DMS53 (cell line): ENCODE results near the gene SYT17.

Experiments
- DNase-seq: peaks from one replicate; lab custom pipeline; 2025; lab: John Stamatoyannopoulos, UW

Gene SYT17

GRCh38 chr16:19218581-19218980, 50.5 kb downstream of the SYT17 start:
- no peak for DNase-seq

DNA sequence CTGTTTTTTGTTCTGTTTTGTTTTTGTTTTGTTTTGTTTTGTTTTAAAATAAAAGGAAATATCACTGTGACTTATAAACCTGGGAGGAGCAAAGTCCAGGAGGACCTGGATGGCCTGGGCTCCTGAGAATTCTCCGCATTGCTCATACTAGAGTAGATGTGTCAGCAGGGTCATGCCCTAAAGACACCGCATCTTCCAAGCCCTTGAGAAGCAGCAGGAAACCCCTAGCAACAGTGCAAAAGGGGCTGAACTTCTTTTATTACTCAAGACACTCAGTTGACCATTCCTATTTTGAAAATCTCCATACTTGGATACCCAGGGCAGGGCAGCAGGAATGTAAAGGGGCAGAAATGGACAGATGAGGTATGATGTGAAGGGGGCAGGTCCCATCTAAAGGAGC, 51.8 kb downstream of the SYT17 start:
- no peak for DNase-seq

DNA sequence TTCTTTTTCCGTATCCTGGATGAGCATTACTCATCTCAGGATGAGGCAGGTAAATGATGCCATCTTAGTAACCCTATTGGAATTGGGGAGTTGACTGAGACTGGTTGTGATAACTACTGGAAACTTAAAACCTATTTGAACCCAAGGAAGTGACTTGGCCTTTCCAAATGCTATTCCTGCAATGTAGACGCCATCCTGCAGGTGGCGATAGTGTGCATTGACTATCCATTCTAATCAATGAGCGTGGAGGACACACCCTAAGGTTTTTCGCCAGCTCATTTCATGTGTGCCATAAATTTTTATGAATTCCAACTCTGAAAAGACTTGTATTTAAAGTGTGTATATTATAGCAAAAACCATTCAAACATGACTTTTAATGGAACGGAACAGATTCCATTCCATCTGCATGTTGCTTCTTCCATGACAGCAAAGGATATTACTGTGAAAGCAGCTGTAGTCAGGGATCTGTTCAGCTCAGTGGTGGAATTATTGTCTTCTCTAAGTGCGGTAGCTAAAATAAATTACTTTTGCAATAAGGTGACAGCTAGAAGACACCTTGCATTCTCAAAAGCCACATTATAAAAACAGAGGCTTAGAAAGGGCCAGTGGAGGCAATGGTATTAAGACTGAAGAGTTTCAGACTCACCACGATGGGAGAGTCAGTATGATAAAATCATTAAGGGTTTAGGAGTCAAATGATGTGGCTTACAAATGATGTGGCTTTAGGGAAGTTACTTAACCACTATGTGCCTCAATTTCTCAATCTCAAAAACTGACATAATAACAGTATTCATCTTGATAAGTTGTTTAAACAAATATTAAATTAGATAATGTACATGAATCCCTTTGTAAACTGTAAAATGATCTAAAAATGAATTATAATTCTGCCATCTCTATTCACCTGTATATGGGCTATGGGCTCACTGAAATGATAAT, 55.5 kb downstream of the SYT17 start:
- peak; percentile 47 for DNase-seq

- DNase-seq = no peak
Measured at GRCh38 chr16:19225651-19226050, 57.6 kb downstream of the SYT17 start.

DNA sequence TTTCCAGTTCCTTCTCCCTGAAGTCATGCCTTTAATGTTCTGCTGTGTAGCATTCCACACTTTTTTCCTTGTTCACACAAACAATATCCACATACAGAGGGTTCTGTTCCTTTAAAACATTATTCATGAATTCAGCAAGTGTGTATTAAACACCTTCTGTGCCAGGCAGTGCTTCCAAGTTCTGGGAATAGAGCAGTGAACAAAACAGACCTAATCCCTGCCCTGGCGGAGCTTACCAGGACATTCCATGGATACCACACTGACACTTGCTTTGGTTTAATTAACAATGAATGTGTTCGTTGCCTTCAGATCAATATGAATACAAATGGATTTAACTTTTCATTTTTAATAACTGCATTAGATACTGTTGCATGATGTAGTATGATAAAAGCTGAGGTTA, 59.6 kb downstream of the SYT17 start:
- no peak for DNase-seq

- no peak for DNase-seq
Measured at GRCh38 chr16:19228052-19228451, 60.0 kb downstream of the SYT17 start.

GRCh38 chr16:19228575-19228974, 60.5 kb downstream of the SYT17 start:
- no peak for DNase-seq

- no peak for DNase-seq
Measured at GRCh38 chr16:19230575-19230974, 62.5 kb downstream of the SYT17 start.

GRCh38 chr16:19231881-19232280, 63.8 kb downstream of the SYT17 start:
- DNase-seq = no peak

GRCh38 chr16:19232988-19233387, 64.9 kb downstream of the SYT17 start:
- DNase-seq = no peak

DNA sequence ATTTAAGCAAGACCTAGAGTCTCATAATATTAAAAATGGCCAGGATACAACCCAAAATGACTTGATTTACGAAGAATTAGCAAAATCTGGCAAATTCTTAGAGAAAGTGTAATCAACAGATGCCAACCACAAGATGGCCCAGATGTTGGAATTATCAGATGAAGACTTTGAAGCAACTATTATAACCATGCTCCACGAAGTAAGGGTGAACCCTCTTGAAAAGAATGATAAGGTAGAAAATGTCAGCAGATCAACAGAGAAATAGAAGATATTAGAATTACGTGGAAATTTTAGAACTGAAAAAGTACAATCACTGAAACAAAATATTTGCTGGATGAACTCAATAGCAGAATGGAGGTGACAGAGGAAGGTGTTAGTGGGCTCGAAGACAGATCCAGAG, 67.4 kb downstream of the SYT17 start:
- no peak for DNase-seq

- DNase-seq = peak; percentile 38
Measured at GRCh38 chr16:19235886-19236285, 67.8 kb downstream of the SYT17 start.

DNA sequence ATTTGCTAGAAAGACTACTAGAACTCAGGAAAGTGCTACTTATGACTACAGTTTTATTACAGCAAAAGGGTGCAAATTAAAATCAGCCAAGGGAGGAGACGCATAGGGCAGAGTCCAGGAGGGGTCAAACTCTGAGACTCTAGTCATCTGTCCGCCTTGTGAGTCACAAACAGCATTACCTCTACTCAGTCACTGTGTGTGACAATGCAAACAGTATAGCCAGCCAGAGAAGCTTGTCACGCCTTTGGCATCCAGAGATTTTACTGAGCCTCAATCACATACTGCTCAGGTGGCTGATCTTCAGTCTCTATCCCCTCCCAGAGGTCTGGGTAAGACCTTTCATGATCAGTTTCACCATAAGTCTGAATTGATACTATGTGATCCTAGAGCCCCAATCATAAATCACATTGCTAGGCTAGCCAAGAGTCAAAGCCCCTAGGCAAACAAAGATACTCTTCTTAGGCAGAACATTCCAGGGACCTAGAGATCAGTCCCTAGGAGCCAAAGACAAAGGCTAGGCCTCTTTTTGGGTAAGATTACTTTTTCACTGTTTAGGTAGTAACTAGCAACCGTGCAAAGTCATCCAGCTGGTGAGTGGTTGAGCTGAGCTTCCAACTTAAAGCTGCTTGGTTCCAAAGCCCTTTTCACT, 68.6 kb downstream of the SYT17 start:
- DNase-seq = peak; percentile 83

- DNase-seq = no peak
Measured at GRCh38 chr16:19238406-19238805, 70.4 kb downstream of the SYT17 start.

- DNase-seq = no peak
Measured at GRCh38 chr16:19239511-19240155, 71.6 kb downstream of the SYT17 start.

DNA sequence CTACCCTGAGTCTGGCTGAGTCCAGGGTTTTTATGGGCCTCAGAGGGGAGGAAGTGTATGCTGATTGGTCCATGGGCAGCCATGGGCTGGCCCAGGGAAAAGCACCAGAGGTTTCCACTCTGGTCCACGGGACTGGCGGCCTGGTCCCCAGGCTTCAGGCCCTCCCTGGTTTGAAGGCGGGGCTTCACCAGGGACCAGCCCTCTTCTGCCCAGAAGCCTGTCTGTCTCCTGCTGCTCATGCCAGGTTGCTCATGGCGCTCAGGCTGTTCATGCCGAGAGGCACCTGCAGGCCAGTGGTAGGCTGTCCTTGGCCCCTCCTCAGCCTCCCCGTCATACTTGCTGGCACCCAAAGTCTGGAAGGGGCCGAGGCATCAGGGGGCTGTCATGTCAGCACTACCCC, 72.5 kb downstream of the SYT17 start:
- DNase-seq = peak; percentile 15

DNA sequence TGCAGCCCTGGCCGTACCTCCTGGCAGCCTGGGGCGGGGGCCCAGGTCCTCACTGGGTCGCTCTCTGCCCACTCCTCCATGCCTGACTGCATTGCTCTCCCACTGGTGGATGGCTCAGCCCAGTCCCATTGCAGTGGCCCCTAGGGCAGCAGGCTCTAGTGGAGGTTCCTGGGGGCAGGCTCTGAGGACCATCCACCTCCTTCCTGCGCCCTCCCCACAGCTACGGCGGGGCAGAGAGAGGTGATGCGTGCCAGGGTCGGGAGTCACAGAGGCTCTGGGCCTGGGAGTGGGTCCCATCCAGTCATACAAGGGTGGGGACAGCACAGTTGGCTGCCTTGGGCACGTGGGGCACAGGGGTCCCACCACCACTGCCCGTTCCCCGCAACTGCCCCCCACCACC, 73.5 kb downstream of the SYT17 start:
- no peak for DNase-seq

DNA sequence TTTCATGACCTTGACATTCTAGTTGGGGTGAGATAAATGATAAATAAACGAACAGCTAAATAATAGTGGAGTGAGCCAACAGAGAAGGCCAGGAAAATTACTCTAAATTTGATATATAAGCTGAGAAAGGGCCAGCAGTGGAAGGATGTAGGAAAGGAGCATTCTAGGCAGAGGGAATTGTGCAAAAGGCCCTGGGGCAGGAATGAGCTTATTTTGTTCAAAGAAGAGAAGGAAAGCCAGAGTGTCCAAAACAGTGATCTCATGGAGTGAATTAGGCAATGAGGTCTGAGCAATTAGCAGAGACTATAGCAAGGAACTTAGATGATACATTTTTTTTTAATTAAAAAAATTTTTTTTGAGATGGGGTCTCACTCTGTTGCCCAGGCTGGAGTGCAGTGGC, 74.1 kb downstream of the SYT17 start:
- DNase-seq = no peak

DNA sequence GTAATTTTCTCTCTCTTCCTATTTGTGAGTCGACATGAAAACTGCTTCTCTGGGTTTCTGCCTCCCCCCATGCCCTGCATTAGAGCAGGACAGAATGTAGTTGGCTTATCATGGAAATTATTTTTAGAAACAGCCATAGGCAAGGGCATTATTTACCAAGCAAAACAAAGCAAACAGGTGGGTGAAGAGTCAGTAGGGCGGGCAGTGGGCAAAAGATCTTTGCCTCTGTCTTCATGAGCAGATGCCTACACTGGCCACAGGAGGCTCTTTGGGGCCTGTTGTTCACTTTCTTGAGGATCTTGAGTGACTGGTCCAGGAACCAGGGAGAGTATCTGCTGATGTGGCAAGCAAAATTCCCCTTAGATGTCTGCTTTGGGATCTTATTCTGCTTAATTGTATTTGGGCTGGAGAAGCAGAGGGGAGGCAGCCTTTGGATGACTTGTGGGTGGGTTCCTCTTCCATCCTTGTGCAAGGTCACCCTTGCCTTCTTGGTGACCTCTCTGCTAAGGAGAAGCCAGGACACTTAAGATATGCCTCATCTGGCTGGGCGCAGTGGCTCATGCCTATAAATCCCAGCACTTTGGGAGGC, 75.0 kb downstream of the SYT17 start:
- peak; percentile 29 for DNase-seq

GRCh38 chr16:19245326-19245925, 77.4 kb downstream of the SYT17 start:
- DNase-seq = peak; percentile 97

DNA sequence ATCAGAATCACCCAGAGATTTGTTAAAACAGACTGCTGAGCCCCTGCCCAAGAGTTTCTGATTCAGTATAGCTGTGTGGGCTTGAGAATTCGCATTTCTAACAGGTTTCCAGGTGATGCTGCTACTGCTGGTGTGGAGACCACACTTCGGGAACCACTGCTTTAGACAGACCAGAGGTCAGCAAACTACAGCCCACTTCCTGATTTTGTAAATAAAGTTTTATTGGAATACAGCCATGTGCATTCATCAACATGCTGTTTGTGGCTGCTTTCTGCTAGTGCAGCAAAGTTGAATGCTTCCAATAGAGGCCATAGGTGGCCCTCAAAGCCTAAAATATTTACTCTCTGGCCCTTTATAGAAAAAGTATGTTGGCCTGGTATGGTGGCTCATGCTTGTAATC, 84.9 kb downstream of the SYT17 start:
- DNase-seq = no peak

DNA sequence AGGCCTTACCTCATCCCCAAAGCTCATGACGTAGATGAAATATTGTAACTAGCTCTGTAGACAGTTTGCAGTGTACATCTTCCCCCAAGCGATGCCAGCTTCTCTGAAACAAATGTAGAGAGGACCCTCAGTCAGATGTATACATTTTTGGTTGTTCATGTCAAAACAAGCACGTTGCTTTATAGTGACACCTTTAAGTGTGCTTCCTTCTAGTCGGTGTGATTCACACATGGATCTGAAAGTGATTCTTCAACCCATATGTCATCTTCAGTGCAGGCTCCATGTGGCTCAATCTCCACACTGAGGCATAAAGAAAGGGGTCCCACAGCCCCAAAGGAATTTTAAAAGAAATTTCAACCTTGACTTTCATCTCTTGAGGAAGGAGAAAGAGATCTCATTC, 86.6 kb downstream of the SYT17 start:
- DNase-seq = no peak
